ENCODE data around the gene VTCN1.

The VTCN1 gene

DNA sequence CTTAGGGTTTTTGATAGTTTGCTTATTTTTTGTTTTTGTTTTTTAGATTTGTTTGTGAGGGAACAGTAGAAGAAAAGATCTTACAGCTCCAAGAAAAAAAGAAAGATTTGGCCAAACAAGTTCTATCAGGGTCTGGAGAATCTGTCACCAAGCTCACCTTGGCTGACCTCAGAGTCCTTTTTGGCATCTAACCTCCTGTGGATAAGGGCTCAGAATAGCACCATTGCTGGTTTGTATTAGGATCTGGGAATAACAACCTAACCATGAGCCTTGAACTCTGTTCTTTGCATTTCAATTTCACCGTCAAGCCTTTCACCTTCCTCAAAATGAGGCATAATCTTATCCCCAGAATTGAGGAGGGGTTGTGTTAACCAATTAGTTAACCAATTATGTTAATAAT lies 109.4 kb downstream of the VTCN1 start (continued):
- TF ChIP-seq BACH2 (CRISPR knock-in tag; IDR thresholded peaks at IDR 0.05; ENCODE audit: borderline replicate concordance) (no peak), ZFP30 (CRISPR knock-in tag; IDR thresholded peaks at IDR 0.05) (no peak), GLIS3 (CRISPR knock-in tag; IDR thresholded peaks at IDR 0.05) (no peak), OSR1 (CRISPR knock-in tag; IDR thresholded peaks at IDR 0.05) (no peak), ZNF8 (CRISPR knock-in tag; IDR thresholded peaks at IDR 0.05) (no peak), TCF4 (CRISPR knock-in tag; IDR thresholded peaks at IDR 0.05; ENCODE audit: borderline replicate concordance) (no peak), CSDC2 (CRISPR knock-in tag; IDR thresholded peaks at IDR 0.05) (no peak), ARNTL (CRISPR knock-in tag; IDR thresholded peaks at IDR 0.05; ENCODE audit: borderline replicate concordance, low read depth) (no peak), TOX (CRISPR knock-in tag; IDR thresholded peaks at IDR 0.05; ENCODE audit: borderline replicate concordance) (no peak), ESRRG (CRISPR knock-in tag; IDR thresholded peaks at IDR 0.05) (no peak)
- TF ChIP-seq, protein P1, sequence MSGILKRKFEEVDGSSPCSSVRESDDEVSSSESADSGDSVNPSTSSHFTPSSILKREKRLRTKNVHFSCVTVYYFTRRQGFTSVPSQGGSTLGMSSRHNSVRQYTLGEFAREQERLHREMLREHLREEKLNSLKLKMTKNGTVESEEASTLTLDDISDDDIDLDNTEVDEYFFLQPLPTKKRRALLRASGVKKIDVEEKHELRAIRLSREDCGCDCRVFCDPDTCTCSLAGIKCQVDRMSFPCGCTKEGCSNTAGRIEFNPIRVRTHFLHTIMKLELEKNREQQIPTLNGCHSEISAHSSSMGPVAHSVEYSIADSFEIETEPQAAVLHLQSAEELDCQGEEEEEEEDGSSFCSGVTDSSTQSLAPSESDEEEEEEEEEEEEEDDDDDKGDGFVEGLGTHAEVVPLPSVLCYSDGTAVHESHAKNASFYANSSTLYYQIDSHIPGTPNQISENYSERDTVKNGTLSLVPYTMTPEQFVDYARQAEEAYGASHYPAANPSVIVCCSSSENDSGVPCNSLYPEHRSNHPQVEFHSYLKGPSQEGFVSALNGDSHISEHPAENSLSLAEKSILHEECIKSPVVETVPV (CRISPR knock-in tag; IDR thresholded peaks at IDR 0.05) = no peak
- TF ChIP-seq, protein P2, sequence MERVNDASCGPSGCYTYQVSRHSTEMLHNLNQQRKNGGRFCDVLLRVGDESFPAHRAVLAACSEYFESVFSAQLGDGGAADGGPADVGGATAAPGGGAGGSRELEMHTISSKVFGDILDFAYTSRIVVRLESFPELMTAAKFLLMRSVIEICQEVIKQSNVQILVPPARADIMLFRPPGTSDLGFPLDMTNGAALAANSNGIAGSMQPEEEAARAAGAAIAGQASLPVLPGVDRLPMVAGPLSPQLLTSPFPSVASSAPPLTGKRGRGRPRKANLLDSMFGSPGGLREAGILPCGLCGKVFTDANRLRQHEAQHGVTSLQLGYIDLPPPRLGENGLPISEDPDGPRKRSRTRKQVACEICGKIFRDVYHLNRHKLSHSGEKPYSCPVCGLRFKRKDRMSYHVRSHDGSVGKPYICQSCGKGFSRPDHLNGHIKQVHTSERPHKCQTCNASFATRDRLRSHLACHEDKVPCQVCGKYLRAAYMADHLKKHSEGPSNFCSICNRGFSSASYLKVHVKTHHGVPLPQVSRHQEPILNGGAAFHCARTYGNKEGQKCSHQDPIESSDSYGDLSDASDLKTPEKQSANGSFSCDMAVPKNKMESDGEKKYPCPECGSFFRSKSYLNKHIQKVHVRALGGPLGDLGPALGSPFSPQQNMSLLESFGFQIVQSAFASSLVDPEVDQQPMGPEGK (CRISPR knock-in tag; IDR thresholded peaks at IDR 0.05; ENCODE audit: borderline replicate concordance) = no peak

DNA sequence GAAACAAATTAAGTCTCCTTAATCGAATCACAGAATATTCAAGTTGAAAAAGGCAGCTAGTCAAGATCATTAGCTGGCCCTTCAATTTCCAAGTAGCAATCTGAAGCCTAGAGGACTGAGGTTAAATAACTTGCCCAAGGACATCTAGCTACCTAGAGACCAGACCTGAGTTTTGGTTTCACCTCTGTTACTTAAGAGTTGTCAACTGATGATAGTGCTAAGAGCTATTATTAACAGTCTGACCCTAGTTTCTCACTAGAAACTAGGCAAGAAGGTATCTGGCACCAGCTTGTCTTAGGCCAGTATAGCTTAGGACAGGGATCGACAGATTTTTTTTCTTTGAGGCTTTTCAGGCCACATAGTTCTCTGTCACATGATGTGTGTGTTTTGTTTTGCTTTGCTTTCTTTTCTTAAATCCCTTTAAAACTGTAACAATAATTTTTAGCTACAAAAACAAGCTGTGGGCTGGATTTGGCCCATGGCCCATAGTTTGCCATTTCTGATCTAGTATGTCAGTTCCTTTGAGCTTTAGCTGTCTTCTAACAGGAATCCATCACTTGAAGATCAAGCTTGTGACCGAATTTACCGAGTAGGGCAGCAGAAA lies 112.3 kb downstream of the VTCN1 start:
- ATAC-seq = no peak
- no peak for TF ChIP-seq ZC3H10 (CRISPR knock-in tag; IDR thresholded peaks at IDR 0.05)
- no peak for TF ChIP-seq ZNF8 (CRISPR knock-in tag; IDR thresholded peaks at IDR 0.05)
- no peak for TF ChIP-seq RARB (CRISPR knock-in tag; IDR thresholded peaks at IDR 0.05)
- no peak for TF ChIP-seq TOX (CRISPR knock-in tag; IDR thresholded peaks at IDR 0.05; ENCODE audit: borderline replicate concordance)
- no peak for TF ChIP-seq PPARA (CRISPR knock-in tag; IDR thresholded peaks at IDR 0.05; ENCODE audit: borderline replicate concordance)
- TF ChIP-seq, protein P1 (CRISPR knock-in tag; IDR thresholded peaks at IDR 0.05) = no peak

DNA sequence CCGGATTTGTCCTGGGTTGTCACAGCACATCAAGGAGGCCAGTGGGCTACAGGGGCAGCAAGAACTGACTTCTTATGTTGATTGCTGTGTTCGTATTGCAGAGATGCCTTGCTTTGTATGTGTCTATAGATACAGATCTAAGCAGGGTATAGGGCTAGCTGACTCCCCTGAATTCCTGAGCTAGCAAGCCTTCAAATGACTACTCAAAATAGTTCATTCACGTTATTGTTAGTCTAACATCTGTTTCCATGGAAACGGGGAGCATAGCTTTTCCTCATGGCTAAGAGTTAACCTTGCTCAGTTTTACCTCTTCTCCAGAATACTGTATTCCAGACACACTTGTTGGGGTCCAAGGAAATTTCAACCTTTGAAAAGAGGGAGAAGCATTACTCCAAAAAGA lies 113.3 kb downstream of the VTCN1 start:
- TF ChIP-seq BACH2 (CRISPR knock-in tag; IDR thresholded peaks at IDR 0.05; ENCODE audit: borderline replicate concordance) = no peak
- no peak for TF ChIP-seq RARB (CRISPR knock-in tag; IDR thresholded peaks at IDR 0.05)
- ATAC-seq = no peak

GRCh38 chr1:117096951-117097408 lies 113.7 kb downstream of the VTCN1 start:
- ATAC-seq = no peak
- TF ChIP-seq ZNF565 (CRISPR knock-in tag; conservative IDR thresholded peaks at IDR 0.05; ENCODE audit: low read depth) (no peak), BACH2 (CRISPR knock-in tag; IDR thresholded peaks at IDR 0.05; ENCODE audit: borderline replicate concordance) (no peak), ISL1 (CRISPR knock-in tag; IDR thresholded peaks at IDR 0.05) (peak; percentile 93), ZFP3 (CRISPR knock-in tag; IDR thresholded peaks at IDR 0.05) (no peak), ZC3H10 (CRISPR knock-in tag; IDR thresholded peaks at IDR 0.05) (0 out of 2 replicates have a peak, but pooled peaks have one; percentile 23), POU6F1 (CRISPR knock-in tag; IDR thresholded peaks at IDR 0.05; ENCODE audit: borderline replicate concordance, low read depth) (no peak), SNAI2 (CRISPR knock-in tag; IDR thresholded peaks at IDR 0.05) (no peak), CSDC2 (CRISPR knock-in tag; IDR thresholded peaks at IDR 0.05) (no peak), CREB5 (CRISPR knock-in tag; IDR thresholded peaks at IDR 0.05; ENCODE audit: low read depth) (peak; percentile 56; the same call in 1 of the 2 replicates), ARNTL (CRISPR knock-in tag; IDR thresholded peaks at IDR 0.05; ENCODE audit: borderline replicate concordance, low read depth) (no peak), PPARA (CRISPR knock-in tag; IDR thresholded peaks at IDR 0.05; ENCODE audit: borderline replicate concordance) (no peak), OSR1 (CRISPR knock-in tag; IDR thresholded peaks at IDR 0.05) (no peak), ZNF70 (CRISPR knock-in tag; IDR thresholded peaks at IDR 0.05) (no peak), ZNF8 (CRISPR knock-in tag; IDR thresholded peaks at IDR 0.05) (no peak), TCF4 (CRISPR knock-in tag; IDR thresholded peaks at IDR 0.05; ENCODE audit: borderline replicate concordance) (no peak), TSHZ2 (CRISPR knock-in tag; IDR thresholded peaks at IDR 0.05) (no peak), RARB (CRISPR knock-in tag; IDR thresholded peaks at IDR 0.05) (no peak)
- TF ChIP-seq, protein P1 (CRISPR knock-in tag; IDR thresholded peaks at IDR 0.05) = no peak
